Uterus (tissue), 2 donors: ENCODE measurements around the gene CLTB.

Experiments used
- POLR2A ChIP-seq, 2 donors: fragments of 450-650 bp; IDR thresholded peaks; one replicate each; pipeline ENCODE4 v1.6.1; 2016; ENCODE audit warnings: antibody characterized with exemption in 2 of 2, mild to moderate bottlenecking in 1 of 2, moderate library complexity in 1 of 2
- TF ChIP-seq, protein P1 (sequence below), 4 experiments: fragments of 200-600 bp in 2 of 4; fragments of 450-650 bp in 2 of 4; sonication (generic) in 2 of 4; IDR thresholded peaks; one replicate each; pipeline ENCODE4 v1.5.1; 2016 to 2019; ENCODE audit warnings: antibody characterized with exemption in 4 of 4, mild to moderate bottlenecking in 2 of 4, moderate library complexity in 1 of 4

DNA sequence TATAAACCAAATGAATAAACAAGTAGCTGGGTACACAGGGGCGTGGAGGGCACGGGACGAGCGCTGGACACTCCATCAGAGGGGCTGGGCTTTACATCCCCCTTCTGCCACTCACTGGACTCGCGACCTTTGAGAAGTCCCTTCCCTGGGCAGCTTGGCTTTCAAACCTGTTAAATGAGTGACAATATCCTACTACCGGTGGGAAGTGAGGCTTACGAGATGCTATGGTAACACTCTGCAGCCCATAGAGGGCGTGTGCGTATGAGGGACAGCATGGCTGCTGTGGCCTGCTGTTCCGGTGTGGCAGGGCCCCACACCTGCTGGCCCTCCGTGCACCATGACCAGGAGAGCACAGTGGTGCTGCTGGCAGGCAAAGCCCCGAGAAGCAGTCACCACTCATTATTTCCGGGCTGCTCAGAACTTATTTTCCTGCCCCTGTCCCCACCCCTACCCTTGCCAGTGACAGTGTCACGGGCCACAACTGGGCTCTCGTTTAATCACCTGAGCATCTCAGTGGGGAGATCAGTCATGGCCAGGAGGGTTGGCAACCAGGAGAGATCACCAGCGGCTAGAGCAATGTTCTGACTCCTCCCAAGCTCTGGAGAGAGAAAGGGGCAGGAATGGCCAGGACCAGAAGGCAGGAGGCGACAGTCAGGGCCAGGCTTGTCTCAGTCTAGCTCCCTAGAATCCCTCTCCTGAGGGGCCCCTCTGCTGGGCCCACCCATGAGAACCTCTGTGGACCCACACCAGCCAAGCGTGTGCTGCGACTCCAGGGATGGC is 10.5 kb downstream of the CLTB start:
- TF ChIP-seq, protein P1, sequence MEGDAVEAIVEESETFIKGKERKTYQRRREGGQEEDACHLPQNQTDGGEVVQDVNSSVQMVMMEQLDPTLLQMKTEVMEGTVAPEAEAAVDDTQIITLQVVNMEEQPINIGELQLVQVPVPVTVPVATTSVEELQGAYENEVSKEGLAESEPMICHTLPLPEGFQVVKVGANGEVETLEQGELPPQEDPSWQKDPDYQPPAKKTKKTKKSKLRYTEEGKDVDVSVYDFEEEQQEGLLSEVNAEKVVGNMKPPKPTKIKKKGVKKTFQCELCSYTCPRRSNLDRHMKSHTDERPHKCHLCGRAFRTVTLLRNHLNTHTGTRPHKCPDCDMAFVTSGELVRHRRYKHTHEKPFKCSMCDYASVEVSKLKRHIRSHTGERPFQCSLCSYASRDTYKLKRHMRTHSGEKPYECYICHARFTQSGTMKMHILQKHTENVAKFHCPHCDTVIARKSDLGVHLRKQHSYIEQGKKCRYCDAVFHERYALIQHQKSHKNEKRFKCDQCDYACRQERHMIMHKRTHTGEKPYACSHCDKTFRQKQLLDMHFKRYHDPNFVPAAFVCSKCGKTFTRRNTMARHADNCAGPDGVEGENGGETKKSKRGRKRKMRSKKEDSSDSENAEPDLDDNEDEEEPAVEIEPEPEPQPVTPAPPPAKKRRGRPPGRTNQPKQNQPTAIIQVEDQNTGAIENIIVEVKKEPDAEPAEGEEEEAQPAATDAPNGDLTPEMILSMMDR (IDR thresholded peaks at IDR 0.05): no peak
- no peak for TF ChIP-seq POLR2A (IDR thresholded peaks at IDR 0.05)
